Fibroblast of the aortic adventitia (primary cell): Measurements from ENCODE around the gene DNMT3B. TPM values are rescaled to one million over a fixed set of nuclear protein-coding genes. Genes with fewer than 3 reads are reported as not detected.
A peak's percentile ranks its signal among the peaks of the same experiment; 100 is the strongest.

Experiments used
- DNase-seq: peaks from one replicate; pipeline ENCODE4 v3.0.0-alpha.2; 2010; ENCODE audit warnings: low read depth
- H3K4me3 ChIP-seq: 2 replicates; pipeline ENCODE4 v1.5.1; 2011; ENCODE audit warnings: low read depth, mild to moderate bottlenecking, control low read depth, low read length, moderate library complexity
- CTCF ChIP-seq: IDR thresholded peaks from 2 replicates; pipeline ENCODE4 v1.5.1; 2011; ENCODE audit warnings: mild to moderate bottlenecking, low read length, control low read depth, inconsistent platforms; ENCODE audit not compliant: insufficient read depth
- total RNA-seq: library from RNA; depleted of rRNA; stranded (reverse); fragments of >200 nt; gene quantifications from 2 replicates; pipeline ENCODE4 v1.2.3, GENCODE V29; 2012; ENCODE audit warnings: low replicate concordance

The DNMT3B gene
- total RNA-seq, 1 donor = 3.3 TPM

DNA sequence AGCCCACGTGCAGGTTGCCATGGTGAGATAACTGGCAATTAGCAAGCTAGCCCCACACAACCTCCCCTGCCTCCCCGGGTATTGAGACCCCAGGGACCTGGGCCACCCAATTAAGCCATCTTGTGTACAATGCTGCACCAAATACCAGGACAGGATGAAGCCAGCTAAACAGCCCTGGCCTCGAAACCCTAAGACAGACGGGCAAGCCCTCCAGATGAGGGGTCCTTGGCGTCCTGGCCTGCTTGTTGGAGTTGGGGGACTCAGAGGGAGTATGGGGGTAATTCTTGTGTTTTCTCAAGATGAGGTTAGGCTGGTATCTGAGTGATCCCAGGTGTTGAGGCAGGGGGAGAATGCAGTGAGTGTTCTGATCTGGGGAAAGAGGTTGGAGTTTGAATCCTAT lies 48.8 kb downstream of the DNMT3B start:
- DNase-seq = no peak
- H3K4me3 ChIP-seq = no peak overlapping the region
- TF ChIP-seq CTCF = no peak

- H3K4me3 ChIP-seq = no peak overlapping the region
- no peak for DNase-seq
- TF ChIP-seq CTCF = no peak
These were observed 49.7 kb downstream of the DNMT3B start for GRCh38 chr20:32811886-32812285.

- peak overlapping the region; percentile 93 for H3K4me3 ChIP-seq
- peak; percentile 9 for TF ChIP-seq CTCF
- peak; percentile 23 for DNase-seq
These were observed 58.0 kb downstream of the DNMT3B start for GRCh38 chr20:32819992-32820697.

GRCh38 chr20:32820698-32821377 lies 58.7 kb downstream of the DNMT3B start:
- no peak for TF ChIP-seq CTCF
- no peak for DNase-seq
- peak overlapping the region; percentile 93 for H3K4me3 ChIP-seq

DNA sequence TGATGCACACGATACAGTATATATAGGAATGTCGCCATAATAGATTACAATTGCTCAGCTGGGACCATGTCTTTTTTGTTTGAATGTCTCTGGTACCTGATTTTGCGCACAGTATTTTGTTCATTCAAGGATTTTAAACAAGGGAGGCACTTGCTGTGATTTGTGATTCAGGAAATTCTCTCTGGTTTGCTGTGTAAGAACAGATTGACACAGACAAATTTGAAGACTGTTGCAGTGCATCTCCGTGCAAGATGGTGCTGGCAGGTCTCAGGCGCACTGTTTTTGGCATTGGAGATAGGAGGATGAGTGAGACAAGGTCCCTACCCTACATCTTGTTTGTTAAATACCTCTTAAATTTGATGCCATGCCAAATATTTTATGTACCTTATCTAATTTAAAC lies 60.0 kb downstream of the DNMT3B start:
- no peak for DNase-seq
- no peak overlapping the region for H3K4me3 ChIP-seq
- TF ChIP-seq CTCF = no peak

GRCh38 chr20:32823078-32823477 lies 60.9 kb downstream of the DNMT3B start:
- no peak overlapping the region for H3K4me3 ChIP-seq
- peak; percentile 43 for TF ChIP-seq CTCF
- DNase-seq = peak; percentile 77
